H1 (cell line): ENCODE data around the gene RELA. TPM values are rescaled to one million over a fixed set of nuclear protein-coding genes. Genes with fewer than 3 reads are reported as not detected.

Experiments used
- CTCF ChIA-PET: fragments of 300-600 bp; sonication (Branson Sonifier 250); formaldehyde crosslinking; loops from one replicate; lab custom pipeline; 2021; ENCODE audit not compliant: partially characterized antibody; lab: Charles Lee
- POLR2A ChIA-PET: fragments of 300-600 bp; sonication (Branson Sonifier 250); formaldehyde crosslinking; loops from one replicate; lab custom pipeline; 2021; ENCODE audit warnings: inconsistent platforms; ENCODE audit not compliant: partially characterized antibody; lab: Charles Lee
- DNase-seq, 2 experiments: peaks; one replicate each; pipeline versions ENCODE4 v3.0.0 to v3.0.0-alpha.2; 2010 to 2022; ENCODE audit warnings: low spot score in 2 of 2, low read depth in 1 of 2, mixed read lengths in 1 of 2
- FAIRE-seq: peaks from 2 replicates; lab custom pipeline; 2011; peaks lifted over from hg19 to GRCh38; lab: Jason Lieb, UNC
- H2AFZ ChIP-seq: 2 replicates; pipeline ENCODE4 v1.8.1; 2012; ENCODE audit warnings: low read length, inconsistent platforms
- H2AK5ac ChIP-seq: 2 replicates; pipeline ENCODE4 v1.6.1; 2013; ENCODE audit warnings: low read depth, low read length
- H2BK120ac ChIP-seq: replicated peaks from 2 replicates; pipeline ENCODE3; 2013; ENCODE audit warnings: low read depth, low read length, inconsistent platforms
- H2BK12ac ChIP-seq: 2 replicates; pipeline ENCODE4 v1.6.1; 2013; ENCODE audit warnings: low read depth, low read length
- H2BK15ac ChIP-seq: 2 replicates; pipeline ENCODE4 v1.6.1; 2013; ENCODE audit warnings: low read length
- H2BK20ac ChIP-seq: 2 replicates; pipeline ENCODE4 v1.6.1; 2013; ENCODE audit warnings: low read length
- H2BK5ac ChIP-seq: 2 replicates; pipeline ENCODE4 v1.6.1; 2013; ENCODE audit warnings: low read depth, low read length
- H3K14ac ChIP-seq: 2 replicates; pipeline ENCODE4 v1.6.1; 2013; ENCODE audit warnings: inconsistent platforms; ENCODE audit not compliant: insufficient read length
- H3K18ac ChIP-seq: 2 replicates; pipeline ENCODE4 v1.6.1; 2013; ENCODE audit warnings: low read length; ENCODE audit errors: extremely low read depth
- H3K23ac ChIP-seq: 2 replicates; pipeline ENCODE4 v1.6.1; 2013; ENCODE audit warnings: inconsistent platforms; ENCODE audit not compliant: insufficient read length
- H3K23me2 ChIP-seq: 2 replicates; pipeline ENCODE4 v1.6.1; 2013; ENCODE audit warnings: low read depth, low read length
- H3K27ac ChIP-seq: 2 replicates; pipeline ENCODE4 v1.6.1; 2011; ENCODE audit warnings: low read depth, low read length, inconsistent platforms
- H3K27me3 ChIP-seq, 4 experiments: replicated peaks in 1 of 4; 1 replicate in 1 of 4; 2 replicates in 3 of 4; pipeline versions ENCODE4 v1.6.1 to v1.8.1; 2011 to 2013; ENCODE audit warnings: low read length in 3 of 4, mild to moderate bottlenecking in 3 of 4, inconsistent platforms in 2 of 4, mixed read lengths in 2 of 4, moderate library complexity in 1 of 4; ENCODE audit not compliant: control insufficient read depth in 3 of 4, insufficient read depth in 3 of 4; ENCODE audit errors: extremely low read depth in 1 of 4
- H3K36me3 ChIP-seq, 4 experiments: 2 replicates each; pipeline versions ENCODE4 v1.6.1 to v1.8.1; 2011 to 2013; ENCODE audit warnings: mild to moderate bottlenecking in 4 of 4, low read length in 3 of 4, moderate library complexity in 2 of 4, control low read depth in 1 of 4, inconsistent platforms in 1 of 4; ENCODE audit not compliant: insufficient read depth in 4 of 4, control insufficient read depth in 2 of 4
- H3K4ac ChIP-seq: replicated peaks from 2 replicates; pipeline ENCODE3; 2013; ENCODE audit warnings: low read length, low read depth, mixed read lengths, inconsistent platforms; ENCODE audit not compliant: insufficient read length
- H3K4me1 ChIP-seq, 4 experiments: replicated peaks in 1 of 4; 1 replicate in 1 of 4; 2 replicates in 3 of 4; pipeline versions ENCODE4 v1.6.1 to v1.8.1; 2011 to 2013; ENCODE audit warnings: low read length in 3 of 4, inconsistent platforms in 2 of 4, mixed read lengths in 1 of 4; ENCODE audit not compliant: insufficient read depth in 4 of 4, control insufficient read depth in 3 of 4
- H3K4me2 ChIP-seq, 2 experiments: 2 replicates each; pipeline versions ENCODE4 v1.6.1 to v1.8.1; 2011 to 2013; ENCODE audit warnings: low read depth in 2 of 2, low read length in 2 of 2, control low read depth in 1 of 2, inconsistent platforms in 1 of 2, mild to moderate bottlenecking in 1 of 2; ENCODE audit not compliant: insufficient read depth in 1 of 2
- H3K4me3 ChIP-seq, 4 experiments: fragments of 200-600, 300-600 bp in 1 of 4; sonication (generic), shearing (Covaris generic), sonication (Bioruptor Twin) in 1 of 4; 2 replicates each; pipeline versions ENCODE4 v1.5.1 to v1.8.1; 2011 to 2016; ENCODE audit warnings: low read length in 4 of 4, low read depth in 3 of 4, control low read depth in 2 of 4, inconsistent platforms in 2 of 4, mild to moderate bottlenecking in 2 of 4, mixed read lengths in 1 of 4, moderate library complexity in 1 of 4; ENCODE audit not compliant: insufficient read depth in 2 of 4; ENCODE audit errors: extremely low read depth in 1 of 4
- H3K56ac ChIP-seq: replicated peaks from 2 replicates; pipeline ENCODE3; 2013; ENCODE audit warnings: low read depth, mild to moderate bottlenecking, mixed read lengths, low read length, inconsistent platforms; ENCODE audit not compliant: insufficient read length
- H3K79me1 ChIP-seq: 2 replicates; pipeline ENCODE4 v1.6.1; 2013; ENCODE audit warnings: low read depth, low read length, control low read depth
- H3K79me2 ChIP-seq, 2 experiments: 2 replicates each; pipeline versions ENCODE4 v1.6.1 to v1.8.1; 2012 to 2013; ENCODE audit warnings: low read length in 2 of 2, mild to moderate bottlenecking in 2 of 2, inconsistent platforms in 1 of 2; ENCODE audit not compliant: insufficient read depth in 2 of 2, control insufficient read depth in 1 of 2
- H3K9ac ChIP-seq, 4 experiments: replicated peaks in 1 of 4; 1 replicate in 1 of 4; 2 replicates in 3 of 4; pipeline versions ENCODE4 v1.6.1 to v1.8.1; 2011 to 2013; ENCODE audit warnings: low read depth in 3 of 4, low read length in 3 of 4, control low read depth in 2 of 4, mild to moderate bottlenecking in 2 of 4, moderate library complexity in 2 of 4, inconsistent platforms in 1 of 4; ENCODE audit errors: extremely low read depth in 1 of 4
- H3K9me3 ChIP-seq, 2 experiments: 2 replicates each; pipeline versions ENCODE4 v1.6.1 to v1.8.1; 2012 to 2013; ENCODE audit warnings: mild to moderate bottlenecking in 2 of 2, moderate library complexity in 2 of 2, control low read depth in 1 of 2, inconsistent platforms in 1 of 2, low read depth in 1 of 2, low read length in 1 of 2, mixed read lengths in 1 of 2; ENCODE audit not compliant: insufficient read depth in 2 of 2
- H4K20me1 ChIP-seq, 2 experiments: replicated peaks in 1 of 2; 2 replicates each; pipeline versions ENCODE3 to v1.8.1; 2011 to 2013; ENCODE audit warnings: inconsistent platforms in 2 of 2, low read length in 2 of 2, mild to moderate bottlenecking in 1 of 2; ENCODE audit not compliant: insufficient read depth in 2 of 2, control insufficient read depth in 1 of 2
- H4K5ac ChIP-seq: 2 replicates; pipeline ENCODE4 v1.6.1; 2013; ENCODE audit warnings: low read length, low read depth, mixed read lengths, inconsistent platforms; ENCODE audit not compliant: insufficient read length
- H4K8ac ChIP-seq: 2 replicates; pipeline ENCODE4 v1.8.0; 2013; ENCODE audit warnings: mild to moderate bottlenecking, moderate library complexity, low read length, inconsistent platforms; ENCODE audit not compliant: insufficient read depth; ENCODE audit errors: extremely low read depth
- H4K91ac ChIP-seq: replicated peaks from 2 replicates; pipeline ENCODE3; 2013; ENCODE audit warnings: low read length, mixed read lengths, inconsistent platforms; ENCODE audit not compliant: insufficient read length
- ATF3 ChIP-seq: IDR thresholded peaks from 2 replicates; pipeline ENCODE4 v1.6.1; 2011; ENCODE audit warnings: low read depth, mild to moderate bottlenecking, low read length; ENCODE audit not compliant: insufficient read depth
- BCL11A ChIP-seq, 2 experiments: IDR thresholded peaks; one replicate each; pipeline ENCODE4 v1.6.1; 2011; ENCODE audit warnings: low read depth in 2 of 2, low read length in 2 of 2, mild to moderate bottlenecking in 2 of 2
- CHD1 ChIP-seq: IDR thresholded peaks from 2 replicates; pipeline ENCODE4 v1.6.1; 2012; ENCODE audit warnings: low read depth, low read length, improper control_type of control experiment
- CTCF ChIP-seq, 3 experiments: IDR thresholded peaks; 1 replicate in 2 of 3; 2 replicates in 1 of 3; pipeline versions ENCODE4 v1.5.1 to v1.6.1; 2011; ENCODE audit warnings: low read length in 3 of 3, mild to moderate bottlenecking in 3 of 3, inconsistent platforms in 2 of 3, low read depth in 1 of 3, moderate library complexity in 1 of 3; ENCODE audit not compliant: insufficient read depth in 1 of 3; ENCODE audit errors: control extremely low read depth in 1 of 3
- EZH2 ChIP-seq: fragments of 200-600 bp; sonication (generic); IDR thresholded peaks from 2 replicates; pipeline ENCODE4 v1.7.1; 2012; ENCODE audit warnings: low read depth, mild to moderate bottlenecking, moderate library complexity, low read length, inconsistent platforms; ENCODE audit not compliant: severe bottlenecking
- JUND ChIP-seq: IDR thresholded peaks from 2 replicates; pipeline ENCODE4 v1.6.1; 2011; ENCODE audit warnings: mild to moderate bottlenecking, improper control_type of control experiment, low read length
- POLR2AphosphoS5 ChIP-seq: IDR thresholded peaks from 2 replicates; pipeline ENCODE4 v1.6.1; 2011; ENCODE audit warnings: low read depth, low read length
- TAF1 ChIP-seq: IDR thresholded peaks from 2 replicates; pipeline ENCODE4 v1.6.1; 2011; ENCODE audit warnings: mild to moderate bottlenecking, low read depth, low read length
- TAF7 ChIP-seq: optimal IDR thresholded peaks from 2 replicates; pipeline ENCODE3; 2011; ENCODE audit warnings: low read depth, mild to moderate bottlenecking, inconsistent platforms, low read length, moderate library complexity, borderline replicate concordance
- WGBS, 2 experiments: shearing (Covaris generic) in 1 of 2; methylation state at CpG; one replicate each; pipeline versions ENCODE4 v1.1.6 to v1.1.7; 2013 to 2015; ENCODE audit warnings: low lambda C conversion rate in 2 of 2, mixed read lengths in 2 of 2, inconsistent platforms in 1 of 2, low coverage in 1 of 2, missing lambda C conversion rate in 1 of 2; ENCODE audit not compliant: insufficient replicate concordance in 2 of 2, insufficient coverage in 1 of 2, insufficient read length in 1 of 2; ENCODE audit errors: extremely low coverage in 1 of 2, missing lambda C conversion rate in 1 of 2; 5-methylcytosine and 5-hydroxymethylcytosine counted together
- polyA plus RNA-seq, 7 experiments: library from polyadenylated mRNA; depleted of rRNA in 3 of 7; stranded (reverse) in 5 of 7; unstranded in 2 of 7; fragments of >200 nt in 5 of 7; fragments of 200-250 nt in 2 of 7; gene quantifications; 1 replicate in 5 of 7; 2 replicates in 1 of 7; 4 replicates in 1 of 7; pipeline versions ENCODE4 v1.2.1 to v1.2.3, GENCODE V29; 2011 to 2013; ENCODE audit warnings: missing spikeins in 2 of 7, mixed read lengths in 2 of 7
- total RNA-seq: library from RNA; stranded (reverse); fragmentation: NEBNext Ultra II Directional; extraction: Animal tissue kit (Norgen Biotek cat#: 25700); gene quantifications from 2 replicates; pipeline ENCODE4 v1.2.1, GENCODE V29; 2021

Gene RELA
- total and polyA plus RNA-seq, 2 of the 8 experiments (the other 6 are each of a cell fraction or from before 2014, with no cell fraction given): 21.9 to 27.5 TPM

GRCh38 chr11:65633390-65634108 is 29.2 kb downstream of the RELA start:
- Histone ChIP-seq H3K56ac (no peak overlapping the region), H2BK15ac (no peak overlapping the region), H3K36me3 (peaks cover 10 to 50% (median 36%) of the 10 kb centered on the region in 4 experiments; a peak in 7 of 8 replicates), H2BK5ac (no peak overlapping the region), H3K9me3 (no peaks in the 10 kb centered on the region), H3K9ac (no peak overlapping the region), H3K79me1 (peaks cover 4% of the 10 kb centered on the region; the same call in 1 of the 2 replicates), H3K27me3 (no peaks in the 10 kb centered on the region), H3K4me2 (no peak overlapping the region), H3K4me1 (peaks cover 0 to 11% (median 5%) of the 10 kb centered on the region in 4 experiments; a peak in 6 of 7 replicates), H3K23me2 (peaks cover 3% of the 10 kb centered on the region; the same call in 1 of the 2 replicates), H2BK12ac (no peak overlapping the region), H3K14ac (no peak overlapping the region), H3K79me2 (no peaks in the 10 kb centered on the region), H4K5ac (no peak overlapping the region), H3K4me3 (no peak overlapping the region), H2BK20ac (no peak overlapping the region), H3K27ac (no peak overlapping the region), H3K23ac (no peak overlapping the region), H3K4ac (no peak overlapping the region), H4K20me1 (peaks cover 0 to 21% of the 10 kb centered on the region in 2 experiments), H3K18ac (no peak overlapping the region), H4K91ac (no peak overlapping the region), H4K8ac (peak overlapping the region; percentile 51; the same call in 1 of the 2 replicates), H2AFZ (no peak overlapping the region), H2BK120ac (no peak overlapping the region), H2AK5ac (no peak overlapping the region)
- POLR2A ChIA-PET: interaction anchor here (1.1 to 2.4 kb wide), 6 partner anchors 10 to 79 kb away, joined by 3 to 8 read pairs (median 5); partner anchors contain the start of gene KAT5
- CTCF ChIA-PET: interaction anchor here (0.6 to 2.4 kb wide), 10 partner anchors 8 to 251 kb away, joined by 3 to 11 read pairs (median 4); no protein-coding TSS in a partner anchor
- 95% methylated on average over 18 of the region's 20 CpGs; no CpG with 5 or more reads in 1 of the 2 experiments for WGBS, 2 experiments
- FAIRE-seq (no peak), DNase-seq (no peak)
- TF ChIP-seq JUND (no peak), EZH2 (no peak), BCL11A (IDR thresholded peaks at IDR 0.05; ENCODE audit: low read depth in 2 of 2, low read length in 2 of 2) (no peak), CTCF (IDR thresholded peaks at IDR 0.05; ENCODE audit: control extremely low read depth in 1 of 3, insufficient read depth in 1 of 3, low read depth in 1 of 3, low read length in 3 of 3) (no peak), TAF7 (no peak), TAF1 (no peak), CHD1 (no peak), ATF3 (no peak), POLR2AphosphoS5 (no peak)
